GM21360 (cell line): Measurements from ENCODE around the gene PRRC2C.
"Not testable (repeated sequence)": the region's sequence is repeated elsewhere in the genome, so short reads cannot be mapped to it uniquely, and the experiment has no call there.

Experiments
- ATAC-seq: cut with Tn5 transposase; IDR thresholded peaks from one replicate; pipeline ENCODE4 v1.9.1; 2021; ENCODE audit warnings: mild to moderate bottlenecking, moderate library complexity; ENCODE audit not compliant: unreplicated experiment

The PRRC2C gene

GRCh38 chr1:171581766-171582165 is 96.4 kb downstream of the PRRC2C start:
- ATAC-seq, result no peak

GRCh38 chr1:171582589-171582988 is 97.3 kb downstream of the PRRC2C start:
- ATAC-seq, result no peak

- no peak for ATAC-seq
Measured at GRCh38 chr1:171583591-171584201, 98.4 kb downstream of the PRRC2C start.

GRCh38 chr1:171585715-171586114 is 100.4 kb downstream of the PRRC2C start:
- ATAC-seq, result no peak

- ATAC-seq, result no peak
Measured at GRCh38 chr1:171588230-171588629, 102.9 kb downstream of the PRRC2C start.

GRCh38 chr1:171590022-171590421 is 104.7 kb downstream of the PRRC2C start:
- no peak for ATAC-seq

GRCh38 chr1:171595324-171595723 is 110.0 kb downstream of the PRRC2C start:
- ATAC-seq, result no peak

- ATAC-seq, result no peak
Measured at GRCh38 chr1:171596119-171596518, 110.8 kb downstream of the PRRC2C start.

- ATAC-seq, result no peak
Measured at GRCh38 chr1:171596705-171597104, 111.4 kb downstream of the PRRC2C start.

GRCh38 chr1:171597203-171597602 is 111.9 kb downstream of the PRRC2C start:
- no peak for ATAC-seq

GRCh38 chr1:171600310-171600709 is 115.0 kb downstream of the PRRC2C start:
- not testable (repeated sequence) for ATAC-seq

GRCh38 chr1:171600862-171601261 is 115.5 kb downstream of the PRRC2C start:
- no peak for ATAC-seq

- not testable (repeated sequence) for ATAC-seq
Measured at GRCh38 chr1:171603042-171603441, 117.7 kb downstream of the PRRC2C start.

- ATAC-seq, result no peak
Measured at GRCh38 chr1:171606402-171606941, 121.1 kb downstream of the PRRC2C start.

- peak; percentile 50 for ATAC-seq
Measured at GRCh38 chr1:171610385-171610784, 125.1 kb downstream of the PRRC2C start.

- no peak for ATAC-seq
Measured at GRCh38 chr1:171611306-171611705, 126.0 kb downstream of the PRRC2C start.

GRCh38 chr1:171613282-171613681 is 128.0 kb downstream of the PRRC2C start:
- ATAC-seq, result no peak

GRCh38 chr1:171615122-171615906 is 130.0 kb downstream of the PRRC2C start:
- not testable (repeated sequence) for ATAC-seq

- ATAC-seq, result no peak
Measured at GRCh38 chr1:171616586-171616985, 131.3 kb downstream of the PRRC2C start.

GRCh38 chr1:171622152-171622462 is 136.8 kb downstream of the PRRC2C start, which contains the start of gene MYOCOS:
MYOCOS (plus strand) TSS chr1:171622243; CDS start chr1:171623884, 1,641 bp downstream.
- ATAC-seq, result no peak

- ATAC-seq, result no peak
Measured at GRCh38 chr1:171623651-171624331, 138.5 kb downstream of the PRRC2C start.

- ATAC-seq, result no peak
Measured at GRCh38 chr1:171625225-171625624, 139.9 kb downstream of the PRRC2C start.
